KMS-11 (cell line): ENCODE measurements around the gene PPRC1.

ENCODE experiments used
- H2AFZ ChIP-seq: fragments of 200-600 bp; sonication (generic); 2 replicates; pipeline ENCODE4 v1.6.1; 2016; ENCODE audit warnings: antibody characterized with exemption, mixed run types, low read depth
- H3K27ac ChIP-seq: fragments of 200-600 bp; sonication (generic); 2 replicates; pipeline ENCODE4 v1.6.1; 2016; ENCODE audit warnings: mild to moderate bottlenecking, mixed run types
- H3K27me3 ChIP-seq: fragments of 200-600 bp; sonication (generic); 2 replicates; pipeline ENCODE4 v1.6.1; 2017; ENCODE audit warnings: mild to moderate bottlenecking, low read depth, mixed run types, moderate library complexity; ENCODE audit not compliant: insufficient read depth
- H3K36me3 ChIP-seq: fragments of 200-600 bp; sonication (generic); 2 replicates; pipeline ENCODE4 v1.6.1; 2017; ENCODE audit warnings: mild to moderate bottlenecking, mixed run types; ENCODE audit not compliant: insufficient read depth
- H3K4me1 ChIP-seq: fragments of 200-600 bp; sonication (generic); 2 replicates; pipeline ENCODE4 v1.6.1; 2016; ENCODE audit warnings: mild to moderate bottlenecking, low read depth, mixed run types; ENCODE audit not compliant: poor library complexity, severe bottlenecking
- H3K4me2 ChIP-seq: fragments of 200-600 bp; sonication (generic); 2 replicates; pipeline ENCODE4 v1.7.0; 2016; ENCODE audit warnings: mild to moderate bottlenecking, mixed run types
- H3K4me3 ChIP-seq: fragments of 200-600 bp; sonication (generic); IDR thresholded peaks from 2 replicates; pipeline ENCODE4 v1.6.1; 2017; ENCODE audit warnings: low read depth, low read length, mixed read lengths; ENCODE audit not compliant: insufficient read depth
- H3K79me2 ChIP-seq: fragments of 200-600 bp; sonication (generic); 2 replicates; pipeline ENCODE4 v1.6.1; 2016; ENCODE audit warnings: low read depth, mixed run types; ENCODE audit not compliant: insufficient read depth
- H3K9ac ChIP-seq: fragments of 200-600 bp; sonication (generic); 2 replicates; pipeline ENCODE4 v1.6.1; 2016; ENCODE audit warnings: mild to moderate bottlenecking, mixed run types
- H4K20me1 ChIP-seq: fragments of 200-600 bp; sonication (generic); 2 replicates; pipeline ENCODE4 v1.6.1; 2016; ENCODE audit warnings: mild to moderate bottlenecking, mixed run types; ENCODE audit not compliant: insufficient read depth
- TF ChIP-seq, protein P1 (sequence below): fragments of 200-600 bp; sonication (generic); conservative IDR thresholded peaks from 2 replicates; pipeline ENCODE4 v1.6.1; 2017; ENCODE audit warnings: low read depth, mild to moderate bottlenecking, antibody characterized with exemption, low read length, moderate library complexity, mixed read lengths

PPRC1 gene

DNA sequence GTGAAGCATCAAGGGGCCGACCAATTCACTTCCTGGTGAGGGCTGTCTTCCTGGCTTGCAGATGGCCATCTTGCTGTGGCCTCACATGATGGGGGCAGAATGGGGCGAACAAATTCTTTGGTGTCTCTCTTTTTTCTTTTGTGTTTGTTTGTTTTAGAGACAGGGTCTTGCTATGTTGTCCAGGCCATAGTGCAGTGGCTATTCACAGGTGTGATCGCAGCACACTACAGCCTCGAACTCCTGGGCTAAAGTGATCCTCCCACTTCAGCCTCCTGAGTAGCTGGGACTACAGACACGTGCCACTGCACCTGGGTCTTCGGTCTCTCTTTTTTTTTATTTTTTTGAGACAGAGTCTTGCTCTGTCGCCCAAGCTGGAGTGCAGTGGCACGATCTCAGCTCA is 39.4 kb downstream of the PPRC1 start:
- Histone ChIP-seq H3K4me1 (peaks cover 8% of the 10 kb centered on the region), H3K9ac (no peak overlapping the region), H3K27ac (no peak overlapping the region), H4K20me1 (no peaks in the 10 kb centered on the region), H3K27me3 (no peaks in the 10 kb centered on the region), H3K36me3 (no peaks in the 10 kb centered on the region), H3K79me2 (no peaks in the 10 kb centered on the region), H3K4me3 (no peak overlapping the region), H2AFZ (no peak overlapping the region), H3K4me2 (no peak overlapping the region)
- TF ChIP-seq, protein P1, sequence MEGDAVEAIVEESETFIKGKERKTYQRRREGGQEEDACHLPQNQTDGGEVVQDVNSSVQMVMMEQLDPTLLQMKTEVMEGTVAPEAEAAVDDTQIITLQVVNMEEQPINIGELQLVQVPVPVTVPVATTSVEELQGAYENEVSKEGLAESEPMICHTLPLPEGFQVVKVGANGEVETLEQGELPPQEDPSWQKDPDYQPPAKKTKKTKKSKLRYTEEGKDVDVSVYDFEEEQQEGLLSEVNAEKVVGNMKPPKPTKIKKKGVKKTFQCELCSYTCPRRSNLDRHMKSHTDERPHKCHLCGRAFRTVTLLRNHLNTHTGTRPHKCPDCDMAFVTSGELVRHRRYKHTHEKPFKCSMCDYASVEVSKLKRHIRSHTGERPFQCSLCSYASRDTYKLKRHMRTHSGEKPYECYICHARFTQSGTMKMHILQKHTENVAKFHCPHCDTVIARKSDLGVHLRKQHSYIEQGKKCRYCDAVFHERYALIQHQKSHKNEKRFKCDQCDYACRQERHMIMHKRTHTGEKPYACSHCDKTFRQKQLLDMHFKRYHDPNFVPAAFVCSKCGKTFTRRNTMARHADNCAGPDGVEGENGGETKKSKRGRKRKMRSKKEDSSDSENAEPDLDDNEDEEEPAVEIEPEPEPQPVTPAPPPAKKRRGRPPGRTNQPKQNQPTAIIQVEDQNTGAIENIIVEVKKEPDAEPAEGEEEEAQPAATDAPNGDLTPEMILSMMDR, result no peak

DNA sequence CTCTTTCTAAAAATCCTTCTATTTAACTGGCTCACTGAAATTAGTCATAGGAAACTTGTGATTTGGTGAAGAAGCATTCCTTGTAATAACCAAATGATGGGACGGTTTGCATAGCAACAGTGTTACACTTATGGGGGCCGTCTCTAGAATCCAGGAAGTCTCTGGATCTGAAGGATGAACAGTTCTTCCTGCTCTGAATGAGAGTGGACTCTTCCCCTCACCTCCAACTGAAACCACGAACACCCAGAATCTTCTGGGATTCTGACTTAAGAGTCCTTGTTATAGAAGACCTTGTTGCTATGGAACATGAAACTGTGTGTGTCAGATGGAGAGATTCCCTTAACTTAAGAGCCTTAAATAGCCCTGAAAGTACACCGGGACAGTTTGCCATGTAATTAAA is 42.6 kb downstream of the PPRC1 start:
- no peak overlapping the region for H2AFZ ChIP-seq
- H3K36me3 ChIP-seq, result no peaks in the 10 kb centered on the region
- H3K9ac ChIP-seq, result no peak overlapping the region
- H3K4me3 ChIP-seq, result no peak overlapping the region
- TF ChIP-seq, protein P1, result no peak
- no peaks in the 10 kb centered on the region for H4K20me1 ChIP-seq
- H3K79me2 ChIP-seq, result no peaks in the 10 kb centered on the region
- no peaks in the 10 kb centered on the region for H3K27me3 ChIP-seq
- H3K4me2 ChIP-seq, result no peak overlapping the region
- no peaks in the 10 kb centered on the region for H3K4me1 ChIP-seq
- H3K27ac ChIP-seq, result no peak overlapping the region

DNA sequence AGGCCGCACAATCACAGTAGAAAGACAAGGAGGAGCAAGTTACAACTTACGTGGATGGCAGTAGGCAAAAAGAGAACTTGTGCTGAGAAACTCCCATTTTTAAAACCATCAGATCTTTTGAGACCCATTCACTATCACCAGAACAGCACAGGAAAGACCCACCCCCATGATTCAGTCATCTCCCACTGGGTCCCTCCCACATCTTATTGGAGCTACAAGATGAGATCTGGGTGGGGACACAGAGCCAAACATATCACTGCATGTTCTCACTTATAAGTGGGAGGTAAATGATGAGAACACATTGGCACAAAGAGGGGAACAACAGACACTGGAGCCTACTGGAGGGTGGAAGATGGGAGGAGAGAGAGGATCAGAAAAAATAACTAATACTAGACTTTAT is 51.8 kb downstream of the PPRC1 start:
- H3K27me3 ChIP-seq, result no peaks in the 10 kb centered on the region

GRCh38 chr10:102185272-102185671 is 52.4 kb downstream of the PPRC1 start:
- no peak overlapping the region for H3K4me3 ChIP-seq
- TF ChIP-seq, protein P1, result no peak
- no peak overlapping the region for H3K9ac ChIP-seq
- no peaks in the 10 kb centered on the region for H3K36me3 ChIP-seq
- peaks cover 47% of the 10 kb centered on the region for H3K4me1 ChIP-seq
- no peak overlapping the region for H2AFZ ChIP-seq
- no peak overlapping the region for H3K4me2 ChIP-seq
- no peaks in the 10 kb centered on the region for H3K27me3 ChIP-seq
- no peak overlapping the region for H3K27ac ChIP-seq
- no peaks in the 10 kb centered on the region for H4K20me1 ChIP-seq
- H3K79me2 ChIP-seq, result no peaks in the 10 kb centered on the region

More for the DNA sequence above, 51.8 kb downstream of the PPRC1 start:
- Histone ChIP-seq H4K20me1 (no peaks in the 10 kb centered on the region), H3K27ac (no peak overlapping the region), H3K9ac (no peak overlapping the region), H3K4me1 (peaks cover 41% of the 10 kb centered on the region), H2AFZ (no peak overlapping the region), H3K79me2 (no peaks in the 10 kb centered on the region), H3K4me3 (no peak overlapping the region), H3K36me3 (no peaks in the 10 kb centered on the region), H3K4me2 (no peak overlapping the region)
- TF ChIP-seq, protein P1, result no peak
